Measurements from ENCODE around the gene SPACA6.
A peak's percentile ranks its signal among the peaks of the same experiment; 100 is the strongest.
"Not testable (repeated sequence)": the region's sequence is repeated elsewhere in the genome, so short reads cannot be mapped to it uniquely, and the experiment has no call there.

SPACA6 gene, protein sequence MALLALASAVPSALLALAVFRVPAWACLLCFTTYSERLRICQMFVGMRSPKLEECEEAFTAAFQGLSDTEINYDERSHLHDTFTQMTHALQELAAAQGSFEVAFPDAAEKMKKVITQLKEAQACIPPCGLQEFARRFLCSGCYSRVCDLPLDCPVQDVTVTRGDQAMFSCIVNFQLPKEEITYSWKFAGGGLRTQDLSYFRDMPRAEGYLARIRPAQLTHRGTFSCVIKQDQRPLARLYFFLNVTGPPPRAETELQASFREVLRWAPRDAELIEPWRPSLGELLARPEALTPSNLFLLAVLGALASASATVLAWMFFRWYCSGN

DNA sequence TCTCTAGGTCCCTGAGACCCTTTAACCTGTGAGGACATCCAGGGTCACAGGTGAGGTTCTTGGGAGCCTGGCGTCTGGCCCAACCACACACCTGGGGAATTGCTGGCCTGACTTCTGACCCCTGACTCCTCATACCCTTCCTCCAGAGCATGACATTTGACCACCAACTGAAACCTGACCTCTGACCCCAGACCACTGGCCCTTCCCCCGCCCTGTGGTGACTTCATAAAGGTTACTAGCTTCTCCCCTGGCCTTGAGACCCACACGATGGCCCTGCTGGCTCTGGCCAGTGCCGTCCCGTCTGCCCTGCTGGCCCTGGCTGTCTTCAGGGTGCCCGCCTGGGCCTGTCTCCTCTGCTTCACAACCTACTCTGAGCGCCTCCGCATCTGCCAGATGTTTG, at the start of gene SPACA6:
SPACA6 (plus strand) TSS at position 71 of the 400 bp plus-strand sequence; CDS start at position 268, 197 bp downstream.
- peak within 1 kb of the TSS; percentile 86 for H3K4me3 ChIP-seq (ENCODE audit: control insufficient read depth, low read depth, low read length)
- TF ChIP-seq, protein P1, sequence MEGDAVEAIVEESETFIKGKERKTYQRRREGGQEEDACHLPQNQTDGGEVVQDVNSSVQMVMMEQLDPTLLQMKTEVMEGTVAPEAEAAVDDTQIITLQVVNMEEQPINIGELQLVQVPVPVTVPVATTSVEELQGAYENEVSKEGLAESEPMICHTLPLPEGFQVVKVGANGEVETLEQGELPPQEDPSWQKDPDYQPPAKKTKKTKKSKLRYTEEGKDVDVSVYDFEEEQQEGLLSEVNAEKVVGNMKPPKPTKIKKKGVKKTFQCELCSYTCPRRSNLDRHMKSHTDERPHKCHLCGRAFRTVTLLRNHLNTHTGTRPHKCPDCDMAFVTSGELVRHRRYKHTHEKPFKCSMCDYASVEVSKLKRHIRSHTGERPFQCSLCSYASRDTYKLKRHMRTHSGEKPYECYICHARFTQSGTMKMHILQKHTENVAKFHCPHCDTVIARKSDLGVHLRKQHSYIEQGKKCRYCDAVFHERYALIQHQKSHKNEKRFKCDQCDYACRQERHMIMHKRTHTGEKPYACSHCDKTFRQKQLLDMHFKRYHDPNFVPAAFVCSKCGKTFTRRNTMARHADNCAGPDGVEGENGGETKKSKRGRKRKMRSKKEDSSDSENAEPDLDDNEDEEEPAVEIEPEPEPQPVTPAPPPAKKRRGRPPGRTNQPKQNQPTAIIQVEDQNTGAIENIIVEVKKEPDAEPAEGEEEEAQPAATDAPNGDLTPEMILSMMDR (conservative IDR thresholded peaks at IDR 0.05; ENCODE audit: control insufficient read depth, insufficient read depth, low read depth, low read length): no peak
- DNase-seq (ENCODE audit: low read depth): no peak

DNA sequence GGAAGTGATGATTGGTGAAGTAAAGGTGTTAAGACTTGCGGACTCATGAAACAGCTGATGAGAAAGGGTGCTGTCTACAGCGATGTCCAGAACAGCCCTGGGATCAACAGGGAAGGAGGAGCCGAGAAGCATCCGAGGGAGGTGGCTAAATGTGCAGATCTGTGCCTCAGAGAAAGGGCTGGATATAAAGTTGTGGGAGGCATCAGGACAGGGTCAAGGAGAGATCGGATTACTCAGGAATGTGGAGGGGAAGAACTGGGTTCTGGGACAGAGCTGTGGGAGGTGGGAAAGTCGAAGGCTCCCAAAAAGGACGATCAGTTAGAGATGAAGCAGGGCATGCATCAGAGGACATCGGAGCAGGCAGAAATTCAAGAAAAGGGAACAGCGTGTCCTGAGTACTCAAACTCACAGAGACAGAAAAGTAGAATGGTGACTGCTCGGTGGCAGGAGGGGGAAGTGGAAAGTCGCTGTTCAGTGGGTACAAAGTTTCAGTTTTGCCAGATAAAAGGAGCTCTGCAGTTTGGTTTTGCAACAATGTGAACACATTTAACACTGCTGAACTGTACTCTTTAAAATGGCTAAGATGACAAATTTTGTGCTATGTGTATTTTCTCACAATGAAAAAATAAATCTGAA, 48.4 kb upstream of the SPACA6 start:
- no peak for DNase-seq (ENCODE audit: low read depth)
- H3K4me3 ChIP-seq (ENCODE audit: control insufficient read depth, low read depth, low read length): no peak overlapping the region
- TF ChIP-seq, protein P1 (conservative IDR thresholded peaks at IDR 0.05; ENCODE audit: control insufficient read depth, insufficient read depth, low read depth, low read length): no peak

DNA sequence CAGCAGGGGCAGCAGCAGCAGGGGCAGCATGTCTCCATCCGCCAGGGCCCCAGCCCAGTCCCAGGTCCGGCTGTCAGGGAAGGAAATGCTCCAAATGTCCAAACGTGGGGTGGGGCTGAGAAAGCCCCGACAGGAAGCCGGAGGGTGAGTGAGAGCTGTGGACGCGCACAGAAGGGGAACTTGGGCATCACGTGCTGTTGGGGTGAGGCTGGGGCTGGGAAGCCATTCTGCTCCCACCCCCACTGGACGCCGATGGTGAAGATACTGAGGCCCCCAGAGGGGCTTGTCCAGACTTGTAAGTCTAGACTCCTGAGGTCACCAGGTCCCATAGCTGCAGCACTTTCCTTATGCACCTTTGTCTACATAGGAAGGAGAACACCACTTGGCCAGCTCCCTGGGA, 46.4 kb upstream of the SPACA6 start, which contains the start of gene SIGLEC14:
SIGLEC14 (minus strand) TSS at position 96 of the 400 bp plus-strand sequence; CDS start at position 30, 66 bp downstream.
- DNase-seq (ENCODE audit: low read depth); H3K4me3 ChIP-seq (ENCODE audit: control insufficient read depth, low read depth, low read length): not testable (repeated sequence)

DNA sequence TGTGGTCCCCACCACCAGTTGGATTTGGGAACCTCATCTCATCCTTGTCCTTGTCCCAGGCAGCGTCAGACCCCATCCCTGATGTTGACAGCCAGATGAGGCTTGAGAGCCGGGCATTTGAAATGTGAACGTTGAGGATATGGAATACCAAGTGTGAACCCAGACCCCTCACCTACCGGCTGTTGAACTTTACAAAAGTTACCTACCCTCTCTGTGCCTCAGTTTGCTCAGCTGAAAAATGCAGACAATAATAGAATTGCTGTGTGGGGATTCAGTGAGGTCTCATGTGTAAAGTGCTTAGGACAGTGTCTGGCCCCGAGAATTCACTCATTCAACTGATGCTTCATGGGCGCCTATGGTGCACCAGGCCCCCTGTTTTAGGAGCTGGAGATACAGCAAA, 45.8 kb upstream of the SPACA6 start:
- no peak overlapping the region for H3K4me3 ChIP-seq (ENCODE audit: control insufficient read depth, low read depth, low read length)
- no peak for DNase-seq (ENCODE audit: low read depth)
- TF ChIP-seq, protein P1 (conservative IDR thresholded peaks at IDR 0.05; ENCODE audit: control insufficient read depth, insufficient read depth, low read depth, low read length): no peak

DNA sequence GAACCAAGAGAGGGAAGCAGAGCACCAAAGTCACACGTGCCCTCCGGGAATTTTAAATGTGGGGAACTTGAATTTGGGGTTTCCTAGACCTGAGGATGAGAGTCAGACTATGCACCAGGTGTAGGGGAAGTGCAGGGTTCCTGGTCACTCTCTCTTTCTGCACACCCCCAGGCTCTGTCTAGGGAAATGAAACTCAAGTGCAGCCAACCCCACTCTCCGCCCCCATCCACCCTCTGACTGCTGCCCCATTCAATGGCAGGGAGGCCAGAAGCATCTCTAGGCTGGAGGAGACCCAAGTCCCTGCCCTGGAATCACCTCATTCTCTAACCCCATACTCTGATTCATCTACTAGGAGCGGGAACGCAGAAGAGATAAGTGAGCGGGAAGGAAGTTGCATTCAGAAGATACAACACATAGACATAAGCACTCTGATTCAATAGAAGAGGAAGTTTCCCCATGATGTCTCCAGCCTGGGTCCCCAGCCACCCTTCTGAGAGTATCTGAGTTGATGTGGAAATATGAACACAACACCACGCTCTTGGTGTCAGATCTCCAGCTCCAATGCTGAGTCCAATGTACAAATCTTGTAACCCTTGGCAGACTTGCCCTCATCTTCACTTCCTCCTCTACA, 41.8 kb upstream of the SPACA6 start:
- no peak overlapping the region for H3K4me3 ChIP-seq (ENCODE audit: control insufficient read depth, low read depth, low read length)
- TF ChIP-seq, protein P1 (conservative IDR thresholded peaks at IDR 0.05; ENCODE audit: control insufficient read depth, insufficient read depth, low read depth, low read length): no peak
- DNase-seq (ENCODE audit: low read depth): no peak

DNA sequence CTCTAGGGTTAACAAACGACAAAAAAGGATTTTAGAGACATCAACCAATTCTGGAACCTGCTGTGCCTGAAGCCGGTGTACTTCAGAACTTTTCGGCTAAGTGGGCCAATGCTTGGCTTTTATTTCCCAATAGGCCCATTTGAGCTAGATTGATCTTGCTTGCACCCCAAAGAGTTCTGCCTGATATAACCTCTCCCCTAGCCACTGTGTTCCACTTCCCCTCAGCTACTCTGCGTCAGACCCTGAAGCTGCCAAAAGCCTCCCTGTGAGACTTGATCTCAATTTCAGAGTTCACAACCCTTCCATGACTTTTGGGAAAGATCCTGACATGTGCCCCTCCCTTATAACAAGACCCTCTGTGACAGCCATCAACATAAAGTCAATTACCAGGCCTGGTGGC, 40.9 kb upstream of the SPACA6 start:
- TF ChIP-seq, protein P1 (conservative IDR thresholded peaks at IDR 0.05; ENCODE audit: control insufficient read depth, insufficient read depth, low read depth, low read length): no peak
- H3K4me3 ChIP-seq (ENCODE audit: control insufficient read depth, low read depth, low read length): no peak overlapping the region
- DNase-seq (ENCODE audit: low read depth): no peak

DNA sequence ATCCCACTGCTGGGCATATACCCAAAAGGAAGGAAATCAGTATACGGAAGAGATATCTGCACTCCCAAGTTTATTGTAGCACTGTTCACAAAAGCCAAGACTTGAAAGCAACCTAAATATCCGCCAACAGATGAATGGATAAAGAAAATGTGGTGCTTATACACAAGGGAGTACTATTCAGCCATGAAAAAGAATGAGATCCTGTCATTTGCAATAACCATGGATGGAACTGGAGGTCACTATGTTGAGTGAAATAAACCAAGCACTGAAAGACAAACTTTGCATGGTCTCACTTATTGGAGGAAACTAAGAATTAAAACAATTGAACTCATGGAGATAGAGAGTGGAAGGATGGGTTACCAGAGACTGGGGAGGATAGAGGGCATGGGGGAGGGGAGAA, 40.0 kb upstream of the SPACA6 start:
- TF ChIP-seq, protein P1 (conservative IDR thresholded peaks at IDR 0.05; ENCODE audit: control insufficient read depth, insufficient read depth, low read depth, low read length): no peak
- no peak for DNase-seq (ENCODE audit: low read depth)
- H3K4me3 ChIP-seq (ENCODE audit: control insufficient read depth, low read depth, low read length): no peak overlapping the region
